Measurements from ENCODE around the gene KRTAP2-3. TPM values are rescaled to one million over a fixed set of nuclear protein-coding genes. Genes with fewer than 3 reads are reported as not detected.

KRTAP2-3 gene
- total and polyA plus RNA-seq, 10 of the 15 experiments (the other 5 are each of a cell fraction or from before 2014, with no cell fraction given), result not detected

- no peak for TF ChIP-seq ATF2 (IDR thresholded peaks at IDR 0.05; ENCODE audit: low read length)
- no peak for TF ChIP-seq EED (IDR thresholded peaks at IDR 0.05; ENCODE audit: low read depth)
- TF ChIP-seq POLR2AphosphoS2 (IDR thresholded peaks at IDR 0.05; ENCODE audit: low read depth, low read length), result no peak
- no peak for TF ChIP-seq POLR2A (IDR thresholded peaks at IDR 0.05; ENCODE audit: low read depth, low read length)
- TF ChIP-seq REST (IDR thresholded peaks at IDR 0.05; ENCODE audit: low read depth, low read length), result no peak
Measured at GRCh38 chr17:41071606-41072360, 11.9 kb upstream of the KRTAP2-3 start (continued).

GRCh38 chr17:41069031-41069430 is 9.1 kb upstream of the KRTAP2-3 start:
- H2AFZ ChIP-seq (ENCODE audit: control insufficient read depth, low read depth, low read length), result no peak overlapping the region
- H3K36me3 ChIP-seq (ENCODE audit: control insufficient read depth in 2 of 2, insufficient read depth in 2 of 2, low read length in 1 of 2), result no peaks in the 10 kb centered on the region
- DNase-seq (ENCODE audit: low read depth, low spot score) (no peak), ATAC-seq (no peak), FAIRE-seq (no peak)
- in situ Hi-C loops (cut with MboI) (no loop called here), intact Hi-C loops (cut with micrococcal nuclease; ENCODE audit: unreplicated experiment) (no loop called here)
- WGBS (ENCODE audit: insufficient coverage, insufficient replicate concordance, low lambda C conversion rate, missing lambda C conversion rate), result 2% methylated on average over 3 of the region's 3 CpGs
- no peaks in the 10 kb centered on the region for H4K20me1 ChIP-seq (ENCODE audit: control insufficient read depth, insufficient read depth)
- ChIA-PET SMC1A (ENCODE audit: uncharacterized antibody, unreplicated experiment) (no interaction called here), RAD21 (ENCODE audit: unreplicated experiment) (no interaction called here), POLR2A (no interaction called here), CTCF (no interaction called here)
- no TSS peak for BruUV-seq (replicated peaks)
- H3K4me3 ChIP-seq, result no peak overlapping the region
- H3K27me3 ChIP-seq (replicated peaks in 1 of 2; ENCODE audit: control insufficient read depth in 2 of 2, insufficient read depth in 2 of 2, low read length in 1 of 2), result no peaks in the 10 kb centered on the region; a peak in 1 of 4 replicates
- no peaks in the 10 kb centered on the region for H3K9me3 ChIP-seq (replicated peaks; ENCODE audit: control insufficient read depth, insufficient read depth, low read length)
- no peaks in the 10 kb centered on the region for H3K79me2 ChIP-seq (ENCODE audit: control insufficient read depth, insufficient read depth, low read length)
- H3K9ac ChIP-seq (ENCODE audit: control insufficient read depth, insufficient read depth, low read length), result no peak overlapping the region
- no peak overlapping the region for H3K4me2 ChIP-seq (ENCODE audit: control insufficient read depth, insufficient read depth)
- H3K4me1 ChIP-seq (ENCODE audit: control insufficient read depth, insufficient read depth, low read length), result no peaks in the 10 kb centered on the region
- H3K27ac ChIP-seq (ENCODE audit: control insufficient read depth, insufficient read depth), result no peak overlapping the region
- TF ChIP-seq NR2C1 (IDR thresholded peaks at IDR 0.05), result no peak
- no peak for TF ChIP-seq SMAD5 (IDR thresholded peaks at IDR 0.05; ENCODE audit: low read depth)
- no peak for TF ChIP-seq ZNF207 (IDR thresholded peaks at IDR 0.05; ENCODE audit: borderline replicate concordance)
- no peak for TF ChIP-seq USF1 (IDR thresholded peaks at IDR 0.05; ENCODE audit: borderline replicate concordance, extremely low read length, insufficient read depth, low read depth, low read length)
- no peak for TF ChIP-seq ZNF687 (IDR thresholded peaks at IDR 0.05)
- no peak for TF ChIP-seq PKNOX1 (IDR thresholded peaks at IDR 0.05)

Data from GM12878 (cell line).